Measurements from ENCODE around the gene CPOX. TPM values are rescaled to one million over a fixed set of nuclear protein-coding genes. Genes with fewer than 3 reads are reported as not detected.
"Not testable (repeated sequence)": the region's sequence is repeated elsewhere in the genome, so short reads cannot be mapped to it uniquely, and the experiment has no call there.

The CPOX gene
- 10 to 100 TPM in 3 of 4 donors, 1 to 10 TPM in 1; 7.8 to 13.4 (median 11.5) TPM for total RNA-seq
- polyA plus RNA-seq, result 10.3 TPM
- long read RNA-seq, donor 1, transcript CPOX-201 (7 exons, 2,821 nt), result major isoform, 38 of 43 reads
- long read RNA-seq, donor 1, partial matches to known transcripts, result 2 of 43 reads
- long read RNA-seq, donor 1, other reads (novel, unspliced or antisense), result 3 of 43 reads
- long read RNA-seq, donor 2, transcript CPOX-201 (7 exons, 2,821 nt), result major isoform, 21 of 25 reads
- long read RNA-seq, donor 2, partial matches to known transcripts, result 0 of 25 reads
- long read RNA-seq, donor 2, other reads (novel, unspliced or antisense), result 4 of 25 reads
- long read RNA-seq, donor 3, result 0 reads
- long read RNA-seq, donor 4, transcript CPOX-201 (7 exons, 2,821 nt), result major isoform, 21 of 23 reads
- long read RNA-seq, donor 4, partial matches to known transcripts, result 1 of 23 reads
- long read RNA-seq, donor 4, other reads (novel, unspliced or antisense), result 1 of 23 reads

DNA sequence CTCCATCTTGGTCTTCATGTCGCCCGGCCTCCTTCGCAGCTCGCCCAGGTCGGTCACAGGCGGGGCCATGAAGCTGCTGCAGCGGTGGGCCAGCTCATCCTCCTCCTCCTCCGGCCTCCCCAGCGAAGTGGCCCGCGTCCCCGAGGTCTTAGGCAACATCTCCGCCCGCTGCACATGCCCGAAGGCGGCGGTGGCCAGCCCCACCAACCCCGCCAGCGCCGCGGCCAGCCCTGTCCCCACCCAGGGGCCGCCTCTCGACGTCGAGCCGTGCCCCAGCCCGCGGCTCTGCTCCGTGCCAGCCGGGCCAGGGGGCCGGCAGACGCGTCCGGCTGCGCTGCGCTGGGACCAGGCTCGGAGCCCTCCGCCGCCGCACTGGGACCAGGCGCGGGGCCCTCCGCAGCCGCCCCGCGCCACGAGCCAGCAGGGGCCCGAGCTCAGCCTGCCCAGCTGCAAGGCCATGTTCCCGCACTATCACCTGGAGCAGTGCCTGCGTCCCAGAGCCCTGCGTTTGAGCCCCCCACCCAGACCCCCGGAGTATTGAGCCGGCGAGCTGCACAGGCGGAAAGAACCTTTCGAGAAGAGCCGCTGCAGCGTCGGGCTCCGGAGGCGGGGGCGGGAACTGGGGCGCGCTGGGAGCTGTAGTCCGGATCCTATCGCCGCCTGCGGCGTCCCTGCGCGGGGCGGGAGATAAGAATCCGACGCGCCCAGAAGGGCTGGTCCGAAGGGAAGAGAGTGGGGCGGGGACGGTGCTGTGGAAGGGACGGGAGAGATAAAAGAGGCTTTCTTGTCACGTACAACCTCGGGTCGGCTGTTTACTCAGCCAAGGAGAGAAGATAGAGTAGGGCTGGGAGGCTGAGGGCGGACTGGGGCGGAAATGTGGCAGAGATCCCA is at the start of gene CPOX:
CPOX (minus strand) TSS at position 566 of the 891 bp plus-strand sequence; CDS start at position 459, 107 bp downstream.
- DNase-seq (peak; percentile 93 to 96 (median 96)), ATAC-seq (peak; percentile 99)
- H3K27ac ChIP-seq (ENCODE audit: low read length), result peak within 1 kb of the TSS; percentile 87
- WGBS, result under 1% methylated on average over 84 of the region's 84 CpGs
- H3K4me1 ChIP-seq (ENCODE audit: control insufficient read depth, insufficient read depth, low read length), result no peaks in the 10 kb centered on the region
- H3K4me3 ChIP-seq (ENCODE audit: low read length), result peak within 1 kb of the TSS; percentile 79
- H3K27me3 ChIP-seq (ENCODE audit: control insufficient read depth, insufficient read depth), result no peaks in the 10 kb centered on the region
- H3K9me3 ChIP-seq (ENCODE audit: control insufficient read depth, low read length), result no peaks in the 10 kb centered on the region
- intact Hi-C loops (cut with DNase I), result loop anchor here in 2 of 4 donors (10.0 kb wide), 2 partner anchors 142 to 402 kb away; no protein-coding TSS in a partner anchor

DNA sequence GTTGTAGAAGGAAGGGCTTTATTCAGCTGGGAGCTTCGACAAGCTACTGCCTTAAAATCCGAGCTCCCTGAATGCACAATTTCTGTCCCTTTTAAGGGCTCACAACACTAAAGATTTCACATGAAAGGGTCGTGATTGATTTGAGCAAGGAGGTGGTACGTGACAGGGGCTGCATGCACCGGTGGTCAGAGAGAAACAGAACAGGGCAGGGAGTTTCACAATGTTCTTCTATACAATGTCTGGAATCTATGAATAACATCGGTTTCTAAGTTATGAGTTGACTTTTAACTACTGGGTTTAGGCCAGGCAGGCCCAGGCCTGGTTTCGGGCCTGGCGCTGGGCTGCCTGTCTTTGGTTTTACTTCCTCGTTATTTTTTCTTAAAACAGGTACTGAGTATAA is 49.4 kb upstream of the CPOX start:
- H3K4me1 ChIP-seq (ENCODE audit: control insufficient read depth, insufficient read depth, low read length); H3K27me3 ChIP-seq (ENCODE audit: control insufficient read depth, insufficient read depth); H3K27ac ChIP-seq (ENCODE audit: low read length); intact Hi-C loops (cut with DNase I); H3K9me3 ChIP-seq (ENCODE audit: control insufficient read depth, low read length); ATAC-seq; H3K4me3 ChIP-seq (ENCODE audit: low read length); DNase-seq: not testable (repeated sequence)
- 86% methylated on average over 9 of the region's 9 CpGs for WGBS

DNA sequence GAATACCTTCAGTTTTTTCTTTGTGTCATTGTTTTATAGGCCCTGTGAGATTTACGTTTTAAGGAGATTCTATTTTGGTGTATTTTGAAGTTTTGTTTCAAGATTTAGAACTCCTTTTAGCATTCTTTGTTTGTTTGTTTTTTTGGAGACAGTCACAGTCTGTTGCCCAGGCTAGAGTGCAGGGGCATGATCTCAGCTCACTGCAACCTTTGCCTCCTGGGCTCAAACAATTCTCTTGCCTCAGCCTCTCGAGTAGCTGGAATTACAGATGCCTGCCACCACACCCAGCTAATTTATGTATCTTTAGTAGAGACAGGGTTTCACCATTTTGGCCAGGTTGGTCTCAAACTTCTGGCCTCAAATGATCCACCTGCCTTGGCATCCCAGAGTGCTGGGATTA is 48.3 kb upstream of the CPOX start:
- DNase-seq; H3K27me3 ChIP-seq (ENCODE audit: control insufficient read depth, insufficient read depth); H3K4me1 ChIP-seq (ENCODE audit: control insufficient read depth, insufficient read depth, low read length); ATAC-seq; intact Hi-C loops (cut with DNase I); H3K27ac ChIP-seq (ENCODE audit: low read length); H3K9me3 ChIP-seq (ENCODE audit: control insufficient read depth, low read length); H3K4me3 ChIP-seq (ENCODE audit: low read length): not testable (repeated sequence)
- 75% methylated on average over 2 of the region's 2 CpGs for WGBS

DNA sequence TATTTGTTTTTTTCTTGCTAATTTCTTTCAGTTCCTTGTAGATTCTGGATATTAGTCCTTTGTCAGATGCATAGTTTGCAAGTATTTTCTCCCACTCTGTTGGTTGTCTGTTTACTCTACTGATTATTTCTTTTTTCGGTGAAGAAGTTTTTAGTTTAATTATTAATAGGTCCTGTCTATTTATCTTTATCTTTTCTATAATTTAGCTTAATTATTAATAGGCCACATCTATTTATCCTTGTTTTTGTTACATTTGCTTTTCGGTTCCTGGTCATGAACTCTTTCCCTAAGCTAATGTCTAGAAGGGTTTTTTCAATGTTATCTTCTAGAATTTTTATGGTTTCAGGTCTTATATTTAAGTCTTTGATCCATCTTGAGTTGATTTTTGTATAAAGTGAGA is 45.1 kb upstream of the CPOX start:
- H3K4me3 ChIP-seq (ENCODE audit: low read length); H3K9me3 ChIP-seq (ENCODE audit: control insufficient read depth, low read length); ATAC-seq; H3K27me3 ChIP-seq (ENCODE audit: control insufficient read depth, insufficient read depth); H3K27ac ChIP-seq (ENCODE audit: low read length); H3K4me1 ChIP-seq (ENCODE audit: control insufficient read depth, insufficient read depth, low read length); DNase-seq; intact Hi-C loops (cut with DNase I): not testable (repeated sequence)
- WGBS, result 98% methylated on average over 2 of the region's 2 CpGs

DNA sequence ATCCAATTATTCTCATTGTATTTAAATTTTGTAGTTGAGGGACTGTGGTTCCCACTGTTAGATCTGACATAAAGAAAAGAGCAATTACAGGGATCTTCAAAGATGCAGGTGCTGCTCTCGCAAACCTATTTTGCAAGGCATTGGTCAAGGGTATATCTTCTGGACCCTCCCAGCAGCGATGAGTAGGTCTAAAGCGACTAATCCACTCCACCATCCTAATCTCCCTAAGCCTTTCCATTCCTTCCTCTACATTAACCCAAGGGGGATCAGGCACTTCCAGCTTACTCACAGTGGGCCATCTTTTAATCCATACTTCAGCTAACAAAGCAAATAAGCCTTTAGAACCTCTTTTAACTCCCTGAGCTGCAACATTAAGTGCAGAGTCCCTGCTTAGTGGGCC is 37.0 kb upstream of the CPOX start:
- Histone ChIP-seq H3K4me1 (ENCODE audit: control insufficient read depth, insufficient read depth, low read length) (no peaks in the 10 kb centered on the region), H3K4me3 (ENCODE audit: low read length) (no peak overlapping the region), H3K27ac (ENCODE audit: low read length) (no peak overlapping the region), H3K27me3 (ENCODE audit: control insufficient read depth, insufficient read depth) (no peaks in the 10 kb centered on the region), H3K9me3 (ENCODE audit: control insufficient read depth, low read length) (no peaks in the 10 kb centered on the region)
- WGBS, result 91% methylated on average over 3 of the region's 3 CpGs
- intact Hi-C loops (cut with DNase I), result no loop called here
- DNase-seq (no peak), ATAC-seq (no peak)

DNA sequence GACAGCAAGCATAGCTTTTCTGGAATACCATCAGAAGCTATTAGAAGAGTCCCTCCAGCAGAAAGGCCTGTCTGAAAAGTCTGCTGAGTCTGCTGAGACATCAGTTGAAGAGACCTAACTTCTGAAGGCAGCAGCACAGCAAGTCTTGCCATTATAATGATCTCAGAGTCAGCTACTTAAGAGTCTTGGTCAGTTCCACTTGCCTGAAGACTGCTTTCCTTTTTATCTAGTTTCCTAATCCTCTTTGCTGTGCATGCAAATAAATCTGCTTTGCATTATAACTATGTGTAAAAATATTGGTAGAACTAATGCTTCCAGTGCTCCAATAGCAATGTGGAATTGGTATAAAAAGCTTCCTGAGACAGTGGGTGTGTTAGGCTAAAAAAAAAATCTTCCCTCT is 34.9 kb upstream of the CPOX start:
- Histone ChIP-seq H3K9me3 (ENCODE audit: control insufficient read depth, low read length) (no peaks in the 10 kb centered on the region), H3K4me3 (ENCODE audit: low read length) (no peak overlapping the region), H3K4me1 (ENCODE audit: control insufficient read depth, insufficient read depth, low read length) (no peaks in the 10 kb centered on the region), H3K27ac (ENCODE audit: low read length) (no peak overlapping the region), H3K27me3 (ENCODE audit: control insufficient read depth, insufficient read depth) (no peaks in the 10 kb centered on the region)
- ATAC-seq, result no peak
- DNase-seq, result no peak
- intact Hi-C loops (cut with DNase I), result no loop called here

DNA sequence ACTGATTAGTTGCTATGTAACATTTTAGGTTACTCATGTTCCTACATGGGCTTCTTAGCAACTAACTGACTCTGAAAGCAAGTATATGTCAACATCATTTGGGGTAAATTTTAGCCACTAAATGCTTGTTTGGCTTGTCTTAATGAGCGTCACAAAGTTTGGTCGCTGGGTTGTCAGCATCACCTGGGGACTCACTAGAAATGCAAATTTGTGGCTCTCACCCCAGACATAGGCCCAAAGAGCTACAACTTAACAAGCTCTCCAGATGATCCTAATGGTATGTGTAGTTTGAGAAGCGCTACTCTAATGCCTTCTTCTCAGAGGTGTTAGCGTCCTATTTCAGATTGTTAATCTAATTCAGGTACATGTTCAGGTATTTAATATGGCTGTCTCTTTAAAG is 32.7 kb upstream of the CPOX start:
- WGBS, result 89% methylated on average over 4 of the region's 4 CpGs
- Histone ChIP-seq H3K4me3 (ENCODE audit: low read length) (no peak overlapping the region), H3K9me3 (ENCODE audit: control insufficient read depth, low read length) (no peaks in the 10 kb centered on the region), H3K4me1 (ENCODE audit: control insufficient read depth, insufficient read depth, low read length) (no peaks in the 10 kb centered on the region), H3K27ac (ENCODE audit: low read length) (no peak overlapping the region), H3K27me3 (ENCODE audit: control insufficient read depth, insufficient read depth) (no peaks in the 10 kb centered on the region)
- ATAC-seq (no peak), DNase-seq (no peak)
- intact Hi-C loops (cut with DNase I), result no loop called here

DNA sequence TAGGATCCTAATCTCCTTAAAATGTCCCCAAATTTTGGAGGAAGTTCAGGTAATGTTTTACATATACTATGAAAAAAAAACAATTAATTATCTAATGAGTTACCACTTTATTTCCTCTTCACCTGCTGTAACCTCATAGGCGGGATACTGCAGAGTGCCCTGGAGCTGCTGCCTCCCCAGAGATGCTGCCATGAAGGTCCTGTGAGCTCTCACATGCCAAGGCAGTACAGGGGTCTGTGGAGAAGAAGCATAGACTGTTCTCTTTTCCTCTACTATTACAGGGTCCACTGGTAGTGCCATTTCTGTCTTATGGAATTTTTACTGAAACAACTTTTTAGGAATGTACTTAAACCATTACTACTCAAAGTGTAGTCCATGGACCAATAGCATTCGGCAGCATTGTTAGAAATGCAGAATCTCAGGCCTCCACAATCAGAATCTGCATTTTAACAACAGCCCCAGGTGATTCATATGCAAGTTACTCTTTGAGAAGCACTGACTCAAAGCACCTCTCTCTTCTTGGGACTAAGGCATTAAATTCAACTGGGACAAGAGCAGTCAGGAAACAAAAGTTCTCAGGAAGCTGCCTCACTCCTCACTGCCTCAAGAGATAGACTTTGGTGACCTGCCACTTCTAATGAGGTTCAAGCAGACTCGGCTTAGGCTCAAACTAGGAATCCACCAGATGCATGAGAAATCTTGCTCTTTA is 30.3 kb upstream of the CPOX start:
- intact Hi-C loops (cut with DNase I), result no loop called here
- Histone ChIP-seq H3K27me3 (ENCODE audit: control insufficient read depth, insufficient read depth) (no peaks in the 10 kb centered on the region), H3K4me3 (ENCODE audit: low read length) (no peak overlapping the region), H3K4me1 (ENCODE audit: control insufficient read depth, insufficient read depth, low read length) (no peaks in the 10 kb centered on the region), H3K9me3 (ENCODE audit: control insufficient read depth, low read length) (no peaks in the 10 kb centered on the region), H3K27ac (ENCODE audit: low read length) (no peak overlapping the region)
- ATAC-seq (no peak), DNase-seq (no peak)
- whole genome bisulfite sequencing, result 87% methylated on average over 3 of the region's 3 CpGs

DNA sequence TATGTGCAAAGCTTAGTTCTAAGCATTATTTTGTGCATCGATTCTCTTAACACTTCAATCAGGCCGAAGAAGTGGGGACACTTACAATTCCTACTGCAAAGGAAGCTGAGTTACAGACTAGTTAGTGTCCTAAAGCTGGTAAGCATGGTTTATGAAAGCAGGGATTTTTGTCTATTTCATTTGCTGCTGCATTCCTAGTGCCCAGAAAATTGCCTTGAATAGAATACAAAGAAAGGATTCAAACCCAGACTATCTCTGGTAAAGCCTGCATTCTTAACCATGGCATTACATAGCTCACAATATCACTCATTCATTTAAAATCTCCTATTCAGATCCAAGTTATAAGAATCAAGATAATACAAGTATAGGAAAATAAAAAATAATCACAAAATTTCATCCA is 24.4 kb upstream of the CPOX start:
- DNase-seq (no peak), ATAC-seq (no peak)
- Histone ChIP-seq H3K27me3 (ENCODE audit: control insufficient read depth, insufficient read depth) (no peaks in the 10 kb centered on the region), H3K4me3 (ENCODE audit: low read length) (no peak overlapping the region), H3K9me3 (ENCODE audit: control insufficient read depth, low read length) (no peaks in the 10 kb centered on the region), H3K27ac (ENCODE audit: low read length) (no peak overlapping the region), H3K4me1 (ENCODE audit: control insufficient read depth, insufficient read depth, low read length) (no peaks in the 10 kb centered on the region)
- WGBS, result 86% methylated on average over 2 of the region's 2 CpGs
- intact Hi-C loops (cut with DNase I), result no loop called here

DNA sequence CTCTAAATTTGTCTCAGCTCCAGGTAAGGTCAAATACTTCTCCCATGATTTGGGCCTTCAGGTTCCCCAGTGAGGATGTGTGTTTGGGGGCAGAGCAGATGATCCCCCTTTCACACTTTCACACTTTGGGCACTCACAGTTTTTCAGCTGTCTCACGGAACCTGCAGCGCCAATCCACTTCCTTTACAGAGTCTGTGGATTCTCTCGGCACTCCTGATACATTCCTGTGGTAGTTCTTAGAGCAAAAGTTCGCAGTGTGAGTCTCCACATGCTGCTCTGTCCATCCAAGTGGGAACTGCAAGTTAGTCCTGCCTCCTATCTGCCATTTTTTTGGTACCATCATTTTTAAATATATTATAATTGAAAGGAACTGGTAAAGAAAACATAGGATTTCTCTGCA is 20.2 kb upstream of the CPOX start:
- 81% methylated on average over 4 of the region's 4 CpGs for WGBS
- Histone ChIP-seq H3K27me3 (ENCODE audit: control insufficient read depth, insufficient read depth) (no peaks in the 10 kb centered on the region), H3K4me1 (ENCODE audit: control insufficient read depth, insufficient read depth, low read length) (no peaks in the 10 kb centered on the region), H3K4me3 (ENCODE audit: low read length) (no peak overlapping the region), H3K27ac (ENCODE audit: low read length) (no peak overlapping the region), H3K9me3 (ENCODE audit: control insufficient read depth, low read length) (no peaks in the 10 kb centered on the region)
- DNase-seq (peak in 1 of 3 donors; percentile 9), ATAC-seq (no peak)
- intact Hi-C loops (cut with DNase I), result no loop called here

Data from right cardiac atrium (tissue), 5 donors.